K562 (cell line): Measurements from ENCODE around the gene GFOD1. TPM values are rescaled to one million over a fixed set of nuclear protein-coding genes. Genes with fewer than 3 reads are reported as not detected.
A peak's percentile ranks its signal among the peaks of the same experiment; 100 is the strongest.

Experiments
- ATAC-seq: fragments of 200-7000 bp; cut with Tn5 transposase; 3 replicates; pipeline ENCODE4 v1.9.1; 2020; ENCODE audit warnings: moderate library complexity
- BruUV-seq: library from RNA; stranded (reverse); fragments of 400-500 nt; replicated peaks from 2 replicates; lab custom pipeline; 2021; lab: Mats Ljungman, UMichigan
- CTCF ChIA-PET: fragments of 300-600 bp; formaldehyde crosslinking; extraction: SDS; loops from one replicate; lab custom pipeline; 2021; ENCODE audit warnings: low intra/inter-chr PET ratio; lab: Yijun Ruan, JAX
- POLR2A ChIA-PET: fragments of 300-600, 350-650 bp; sonication (Branson Sonifier 250); formaldehyde crosslinking; extraction: SDS; loops from one replicate; lab custom pipeline; 2021; ENCODE audit warnings: antibody characterized with exemption, inconsistent platforms; lab: Yijun Ruan, JAX
- DNase-seq, 4 experiments: peaks; one replicate each; pipeline versions ENCODE4 v3.0.0 to v3.0.0-alpha.2; 2011 to 2018; ENCODE audit warnings: low spot score in 3 of 4, mixed read lengths in 3 of 4; ENCODE audit errors: extremely low read depth in 1 of 4
- FAIRE-seq: peaks from 2 replicates; lab custom pipeline; 2011; peaks lifted over from hg19 to GRCh38; lab: Jason Lieb, UNC
- H2AFZ ChIP-seq: 2 replicates; pipeline ENCODE4 v1.6.0; 2011; ENCODE audit warnings: low read depth, low read length, control low read depth, inconsistent platforms
- H3K27ac ChIP-seq: fragments of 200-600 bp; 3 replicates; pipeline ENCODE4 v1.8.0; 2011; ENCODE audit warnings: low read depth, mild to moderate bottlenecking, control low read depth, inconsistent platforms, low read length, moderate library complexity, mixed read lengths; ENCODE audit errors: extremely low read depth
- H3K27me3 ChIP-seq, 2 experiments: fragments of 300-600 bp in 1 of 2; 2 replicates in 1 of 2; 3 replicates in 1 of 2; pipeline versions ENCODE4 v1.6.0 to v1.8.0; 2011; ENCODE audit warnings: inconsistent platforms in 2 of 2, low read length in 2 of 2, mild to moderate bottlenecking in 1 of 2, mixed read lengths in 1 of 2, moderate library complexity in 1 of 2; ENCODE audit not compliant: control insufficient read depth in 2 of 2, insufficient read depth in 2 of 2
- H3K36me3 ChIP-seq: fragments of 300-600 bp; 3 replicates; pipeline ENCODE4 v1.8.0; 2011; ENCODE audit warnings: mild to moderate bottlenecking, low read length, inconsistent platforms; ENCODE audit not compliant: control insufficient read depth, insufficient read depth
- H3K4me1 ChIP-seq, 2 experiments: fragments of 200-600 bp in 1 of 2; replicated peaks in 1 of 2; 2 replicates in 1 of 2; 3 replicates in 1 of 2; pipeline versions ENCODE4 v1.5.1 to v1.8.0; 2011; ENCODE audit warnings: inconsistent platforms in 2 of 2, low read length in 2 of 2, mild to moderate bottlenecking in 1 of 2, mixed read lengths in 1 of 2, moderate library complexity in 1 of 2; ENCODE audit not compliant: control insufficient read depth in 2 of 2, insufficient read depth in 2 of 2
- H3K4me2 ChIP-seq: 2 replicates; pipeline ENCODE4 v1.6.1; 2011; ENCODE audit warnings: low read length, control low read depth, inconsistent platforms, mixed read lengths; ENCODE audit not compliant: insufficient read depth
- H3K4me3 ChIP-seq: fragments of 200-600 bp; sonication (generic), shearing (Covaris generic); 2 replicates; pipeline ENCODE4 v1.5.1; 2016; ENCODE audit warnings: control low read depth, inconsistent platforms
- H3K79me2 ChIP-seq: fragments of 200-600 bp; 3 replicates; pipeline ENCODE4 v1.8.0; 2011; ENCODE audit warnings: low read length, inconsistent platforms; ENCODE audit not compliant: control insufficient read depth, insufficient read depth
- H3K9ac ChIP-seq, 2 experiments: 2 replicates each; pipeline versions ENCODE4 v1.6.0 to v1.6.1; 2011; ENCODE audit warnings: low read depth in 2 of 2, low read length in 2 of 2, control low read depth in 1 of 2, inconsistent platforms in 1 of 2, mild to moderate bottlenecking in 1 of 2, mixed read lengths in 1 of 2; ENCODE audit not compliant: insufficient read depth in 1 of 2
- H3K9me1 ChIP-seq: one replicate; pipeline ENCODE4 v1.6.0; 2011; ENCODE audit warnings: inconsistent platforms, mild to moderate bottlenecking, low read length, moderate library complexity; ENCODE audit not compliant: control insufficient read depth, insufficient read depth
- H3K9me3 ChIP-seq: replicated peaks from 2 replicates; pipeline ENCODE4 v1.5.1; 2011; ENCODE audit warnings: low read depth, low read length, inconsistent platforms; ENCODE audit not compliant: control insufficient read depth, insufficient read depth
- H4K20me1 ChIP-seq: replicated peaks from 2 replicates; pipeline ENCODE4 v1.6.1; 2011; ENCODE audit warnings: low read length, inconsistent platforms, mixed read lengths; ENCODE audit not compliant: control insufficient read depth, insufficient read depth
- BCOR ChIP-seq: fragments of 450-650 bp; IDR thresholded peaks from 2 replicates; pipeline ENCODE4 v1.6.1; 2016
- HDAC1 ChIP-seq, 2 experiments: fragments of 450-650 bp; IDR thresholded peaks; 2 replicates each; pipeline ENCODE4 v1.6.1; 2016 to 2017; ENCODE audit warnings: inconsistent platforms in 1 of 2, mild to moderate bottlenecking in 1 of 2, moderate library complexity in 1 of 2
- HDAC2 ChIP-seq: fragments of 450-650 bp; IDR thresholded peaks from 2 replicates; pipeline ENCODE4 v1.6.1; 2016; ENCODE audit warnings: mild to moderate bottlenecking
- LARP7 ChIP-seq: fragments of 450-650 bp; IDR thresholded peaks from 2 replicates; pipeline ENCODE4 v1.6.1; 2016
- MAX ChIP-seq: sonication (generic); formaldehyde crosslinking; IDR thresholded peaks from 2 replicates; pipeline ENCODE4 v1.9.0; 2022; ENCODE audit warnings: mild to moderate bottlenecking, missing genetic modification reagents
- NBN ChIP-seq: fragments of 450-650 bp; IDR thresholded peaks from 2 replicates; pipeline ENCODE4 v1.6.1; 2016; ENCODE audit warnings: low read depth, mild to moderate bottlenecking
- RCOR1 ChIP-seq, 2 experiments: IDR thresholded peaks; 2 replicates each; pipeline ENCODE4 v1.6.1; 2012; ENCODE audit warnings: low read depth in 2 of 2, low read length in 2 of 2, borderline replicate concordance in 1 of 2, improper control_type of control experiment in 1 of 2
- SRSF7 ChIP-seq: fragments of 200-400 bp; formaldehyde crosslinking; optimal IDR thresholded peaks from 2 replicates; pipeline ENCODE3; 2017; ENCODE audit warnings: mild to moderate bottlenecking, low read depth, low read length
- THAP12 ChIP-seq: fragments of 250-450 bp; sonication (Bioruptor Pico); IDR thresholded peaks from 2 replicates; pipeline ENCODE4 v1.9.0; 2021; ENCODE audit warnings: mild to moderate bottlenecking, inconsistent platforms
- USF1 ChIP-seq: sonication (generic); formaldehyde crosslinking; IDR thresholded peaks from 2 replicates; pipeline ENCODE4 v1.9.0; 2022; ENCODE audit warnings: mild to moderate bottlenecking, missing genetic modification reagents
- ZNF217 ChIP-seq: sonication (generic); formaldehyde crosslinking; IDR thresholded peaks from 2 replicates; pipeline ENCODE4 v1.8.0; 2022; ENCODE audit warnings: mild to moderate bottlenecking, missing genetic modification reagents
- ZNF76 ChIP-seq: fragments of 250-450 bp; sonication (Bioruptor Pico); IDR thresholded peaks from 2 replicates; pipeline ENCODE4 v1.4.0; 2020; ENCODE audit warnings: mild to moderate bottlenecking, moderate library complexity, borderline replicate concordance
- ZNF766 ChIP-seq: fragments of 200-800 bp; sonication (Bioruptor generic); conservative IDR thresholded peaks from 2 replicates; pipeline ENCODE4 v1.6.1; 2016; ENCODE audit warnings: missing genetic modification characterization, missing compliant biosample characterization
- WGBS: fragments of 100-300 bp; shearing (Covaris generic); methylation state at CpG from one replicate; pipeline ENCODE4 v1.1.6; 2016; ENCODE audit warnings: low coverage, mixed read lengths; ENCODE audit not compliant: insufficient coverage; ENCODE audit errors: missing lambda C conversion rate; 5-methylcytosine and 5-hydroxymethylcytosine counted together
- in situ Hi-C: fragments of 300-500 bp; cut with MboI; formaldehyde crosslinking; loops from 4 replicates; pipeline ENCODE4 v1.15.0; 2018; ENCODE audit warnings: inconsistent platforms, mixed read lengths
- intact Hi-C: fragments of 100-400 bp; cut with micrococcal nuclease; formaldehyde crosslinking; loops from 2 replicates; pipeline ENCODE4 v1.14.2; 2022
- polyA plus RNA-seq, 8 experiments: library from polyadenylated mRNA; depleted of rRNA in 4 of 8; stranded (reverse) in 5 of 8; unstranded in 3 of 8; fragments of >200 nt; fragmentation: Nextera tagmentation in 2 of 8; fragmentation: Illumina TruSeq in 1 of 8; extraction: Ambion mirVana in 2 of 8; extraction: Trizol in 1 of 8; gene quantifications; 2 replicates each; pipeline versions ENCODE4 v1.2.1 to v1.2.3, GENCODE V29; 2011 to 2014; ENCODE audit warnings: inconsistent platforms in 1 of 8, missing spikeins in 1 of 8
- total RNA-seq, 7 experiments: library from RNA; depleted of rRNA in 6 of 7; stranded (reverse); fragments of >200 nt in 6 of 7; fragmentation: Illumina TruSeq in 2 of 7; extraction: Trizol in 2 of 7; gene quantifications; 2 replicates each; pipeline versions ENCODE4 v1.2.1 to v1.2.3, GENCODE V29; 2011 to 2021; ENCODE audit warnings: low replicate concordance in 1 of 7

GFOD1 gene
- total and polyA plus RNA-seq, 9 of the 15 experiments (the other 6 are each of a cell fraction or from before 2014, with no cell fraction given): 3.8 to 12.0 (median 8.2) TPM

- TF ChIP-seq SRSF7 (no peak), ZNF76 (CRISPR knock-in tag) (no peak), ZNF217 (CRISPR knock-in tag) (no peak)
These were observed 77.4 kb downstream of the GFOD1 start (continued) for GRCh38 chr6:13409991-13410390.

GRCh38 chr6:13407709-13408695 lies 79.4 kb downstream of the GFOD1 start:
- Histone ChIP-seq H3K9me1 (no peaks in the 10 kb centered on the region), H3K4me1 (peaks cover 0 to 36% of the 10 kb centered on the region in 2 experiments; a peak in 4 of 5 replicates), H3K27ac (peak overlapping the region; percentile 4; the same call in 1 of the 3 replicates), H3K27me3 (no peaks in the 10 kb centered on the region), H2AFZ (peak overlapping the region; percentile 35), H3K4me3 (no peak overlapping the region), H4K20me1 (no peaks in the 10 kb centered on the region), H3K9me3 (no peaks in the 10 kb centered on the region), H3K36me3 (no peaks in the 10 kb centered on the region), H3K79me2 (no peaks in the 10 kb centered on the region), H3K4me2 (peak overlapping the region; percentile 30; the same call in 1 of the 2 replicates), H3K9ac (no peak overlapping the region)
- in situ Hi-C loops: no loop called here
- ChIA-PET CTCF (interaction anchor here (0.6 kb wide), 1 partner anchor 133 kb away, joined by 3 read pairs; no protein-coding TSS in a partner anchor), POLR2A (interaction anchor here (0.7 to 1.8 kb wide), 3 partner anchors 14 to 207 kb away, joined by 3 to 10 read pairs (median 4); partner anchors contain the start of gene NOL7)
- FAIRE-seq: peak; percentile 93
- intact Hi-C loops: no loop called here
- 35% methylated on average over 12 of the region's 12 CpGs for WGBS
- peak in 2 of 4 experiments; percentile 70 to 82 for DNase-seq
- peak; percentile 82 for ATAC-seq
- BruUV-seq: no TSS peak
- TF ChIP-seq HDAC1 (IDR thresholded peaks at IDR 0.05) (peak in 1 of 2 experiments; percentile 60; a peak in 1 of 4 replicates), USF1 (CRISPR knock-in tag) (0 out of 2 replicates have a peak, but pooled peaks have one; percentile 20), NBN (no peak), ZNF766 (peak; percentile 77), MAX (peak; percentile 37; the same call in 1 of the 2 replicates), BCOR (no peak), HDAC2 (0 out of 2 replicates have a peak, but pooled peaks have one; percentile 61), RCOR1 (IDR thresholded peaks at IDR 0.05; ENCODE audit: borderline replicate concordance in 1 of 2, low read depth in 2 of 2, low read length in 2 of 2) (peak in 1 of 2 experiments; percentile 77; a peak in 2 of 4 replicates), THAP12 (CRISPR knock-in tag) (no peak), LARP7 (no peak)
